HG02610 (cell line): ENCODE measurements around the gene PTGES2.
"Not testable (repeated sequence)": the region's sequence is repeated elsewhere in the genome, so short reads cannot be mapped to it uniquely, and the experiment has no call there.

Source experiments
- ATAC-seq: cut with Tn5 transposase; IDR thresholded peaks from one replicate; pipeline ENCODE4 v1.9.1; 2021; ENCODE audit warnings: mild to moderate bottlenecking, moderate library complexity; ENCODE audit not compliant: unreplicated experiment

PTGES2 gene

DNA sequence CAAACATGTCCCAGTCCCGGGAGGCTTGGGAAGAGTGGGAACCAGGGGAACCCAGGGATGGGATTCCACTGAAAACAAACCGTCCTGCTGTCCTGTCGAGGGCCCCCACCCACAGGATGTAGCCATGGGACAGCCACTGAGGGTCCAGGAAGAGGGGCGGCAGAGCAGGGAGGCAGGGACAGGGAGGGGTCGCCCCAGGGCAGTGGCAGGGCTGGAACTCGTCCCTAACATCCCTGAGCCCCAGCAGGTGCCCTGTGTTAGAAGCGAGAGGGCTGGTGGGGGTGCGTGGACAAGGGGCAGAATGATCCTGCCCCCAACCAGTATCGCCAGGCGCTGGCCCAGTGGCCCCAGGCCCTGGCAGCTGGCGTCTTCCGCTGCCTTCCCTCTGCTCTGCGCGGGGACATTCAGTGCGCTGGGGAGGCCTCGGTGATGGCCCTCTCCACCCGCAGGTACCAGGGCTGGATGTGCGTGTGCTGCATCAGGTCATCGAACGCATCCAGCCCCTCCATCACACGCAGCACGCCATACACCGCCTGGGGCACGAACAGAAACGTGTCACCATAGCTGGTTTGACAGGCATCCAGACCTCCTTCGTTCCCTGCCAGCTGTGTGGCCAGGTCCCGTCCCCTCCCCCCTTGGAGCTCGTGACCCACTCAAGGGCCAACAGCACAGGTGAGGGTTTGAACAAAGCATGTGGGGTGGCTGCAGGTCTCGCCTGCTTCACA lies 6.6 kb downstream of the PTGES2 start:
- no peak for ATAC-seq

- no peak for ATAC-seq
Observed at GRCh38 chr9:128120061-128120740, 7.3 kb downstream of the PTGES2 start.

GRCh38 chr9:128118971-128119665 lies 8.4 kb downstream of the PTGES2 start:
- no peak for ATAC-seq

- ATAC-seq = no peak
Observed at GRCh38 chr9:128118472-128118857, 9.1 kb downstream of the PTGES2 start.

DNA sequence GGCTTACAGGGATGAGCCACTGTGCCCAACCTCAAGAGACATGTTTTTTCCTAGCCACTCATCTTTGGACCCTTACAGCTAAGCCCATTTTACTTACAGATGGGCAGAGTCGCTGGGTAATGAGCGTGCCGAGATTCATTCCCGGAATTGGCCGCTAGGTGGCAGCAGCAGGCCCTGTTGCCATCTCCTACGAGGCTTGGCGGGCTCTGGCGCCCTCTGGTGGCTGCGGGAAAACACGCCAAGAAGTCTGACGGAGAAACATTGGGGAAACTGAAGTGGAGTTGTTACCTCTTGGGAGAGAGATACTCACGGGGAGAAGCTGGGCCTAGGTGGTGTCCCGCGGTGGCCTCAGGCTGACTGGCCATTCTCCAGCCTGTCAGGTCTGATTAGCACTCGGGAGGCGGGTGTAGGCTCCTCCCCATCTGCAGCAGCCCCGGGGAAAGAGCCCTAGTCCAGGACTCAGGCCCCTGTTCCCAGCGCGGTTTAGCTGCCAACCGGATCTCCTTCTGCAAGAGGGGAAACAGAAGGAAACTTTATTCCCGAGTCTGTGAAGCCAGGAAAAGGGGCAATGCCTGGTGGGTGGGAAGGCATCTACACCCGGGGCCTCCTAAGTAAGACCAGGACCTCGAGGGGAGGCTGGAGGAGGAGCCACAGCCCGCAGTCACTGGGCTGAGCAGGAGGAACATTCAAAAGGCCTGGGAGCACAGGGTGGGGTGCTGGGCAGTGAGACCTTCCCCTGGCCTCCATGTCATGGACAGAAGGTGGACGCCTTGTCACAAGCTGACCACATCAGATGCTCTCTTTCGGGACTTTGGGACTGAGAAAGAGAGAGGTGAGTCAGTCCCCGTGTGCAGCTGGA lies 9.7 kb downstream of the PTGES2 start:
- no peak for ATAC-seq

DNA sequence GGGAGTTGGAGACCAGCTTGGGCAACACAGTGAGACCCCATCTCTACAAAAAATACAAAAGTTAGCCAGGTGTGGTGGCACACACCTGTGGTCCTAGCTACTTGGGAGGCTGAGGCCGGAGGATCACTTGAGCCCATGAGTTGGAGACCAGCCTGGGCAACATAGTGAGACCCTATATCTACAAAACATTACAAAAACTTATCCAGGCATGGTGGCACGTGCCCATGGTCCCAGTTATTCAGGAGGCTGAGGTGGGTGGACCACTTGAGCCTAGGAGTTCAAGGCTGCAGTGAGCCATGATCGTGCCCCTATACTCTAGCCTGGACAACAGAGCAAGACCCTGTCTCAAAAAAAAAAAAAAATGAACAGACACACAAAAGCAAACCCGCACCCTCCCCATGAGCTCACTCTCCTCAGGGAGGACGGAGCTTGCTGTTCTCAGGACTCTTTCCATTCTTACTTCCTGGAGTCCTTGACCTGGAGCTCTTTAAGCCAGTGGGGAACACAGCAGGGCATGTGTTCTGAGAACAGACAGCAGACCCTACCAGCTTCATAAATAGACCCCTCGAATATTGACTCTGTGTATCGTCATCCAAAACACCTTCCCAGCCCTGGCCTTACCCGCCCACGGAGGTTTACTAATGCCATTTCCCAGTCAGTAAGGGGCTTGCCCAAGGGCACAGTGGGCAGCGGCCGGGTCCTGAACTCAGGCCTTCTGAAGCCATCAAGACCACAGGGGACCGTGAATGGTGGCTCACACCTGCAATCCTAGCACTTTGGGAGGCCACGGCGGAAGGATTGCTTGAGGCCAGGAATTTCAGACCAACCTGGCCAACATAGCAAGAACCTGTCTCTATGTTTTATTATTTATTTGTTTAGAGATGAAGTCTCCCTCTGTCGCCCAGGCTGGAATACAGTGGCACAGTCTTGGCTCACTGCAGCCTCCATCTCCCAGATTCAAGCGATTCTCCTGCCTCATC lies 11.1 kb downstream of the PTGES2 start:
- no peak for ATAC-seq

GRCh38 chr9:128115187-128116103 lies 12.1 kb downstream of the PTGES2 start:
- ATAC-seq = peak; percentile 62

GRCh38 chr9:128114326-128115186 lies 13.0 kb downstream of the PTGES2 start:
- ATAC-seq = no peak

- ATAC-seq = no peak
Observed at GRCh38 chr9:128113526-128114325, 13.8 kb downstream of the PTGES2 start.

DNA sequence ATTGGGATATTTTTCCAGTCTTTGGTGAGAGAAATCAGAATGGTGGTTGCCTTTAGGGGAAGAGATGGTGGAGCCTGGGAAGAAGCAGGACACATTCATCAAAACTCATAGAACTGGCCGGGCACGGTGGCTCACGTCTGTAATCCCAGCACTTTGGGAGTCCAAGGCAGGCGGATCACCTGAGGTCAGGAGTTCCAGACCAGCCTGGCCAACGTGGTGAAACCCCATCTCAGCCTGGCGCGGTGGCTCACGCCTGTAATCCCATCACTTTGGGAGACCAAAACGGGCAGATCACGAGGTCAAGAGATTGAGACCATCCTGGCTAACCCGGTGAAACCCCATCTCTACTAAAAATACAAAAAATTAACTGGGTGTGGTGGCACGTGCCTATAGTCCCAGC lies 15.8 kb downstream of the PTGES2 start:
- ATAC-seq = not testable (repeated sequence)

DNA sequence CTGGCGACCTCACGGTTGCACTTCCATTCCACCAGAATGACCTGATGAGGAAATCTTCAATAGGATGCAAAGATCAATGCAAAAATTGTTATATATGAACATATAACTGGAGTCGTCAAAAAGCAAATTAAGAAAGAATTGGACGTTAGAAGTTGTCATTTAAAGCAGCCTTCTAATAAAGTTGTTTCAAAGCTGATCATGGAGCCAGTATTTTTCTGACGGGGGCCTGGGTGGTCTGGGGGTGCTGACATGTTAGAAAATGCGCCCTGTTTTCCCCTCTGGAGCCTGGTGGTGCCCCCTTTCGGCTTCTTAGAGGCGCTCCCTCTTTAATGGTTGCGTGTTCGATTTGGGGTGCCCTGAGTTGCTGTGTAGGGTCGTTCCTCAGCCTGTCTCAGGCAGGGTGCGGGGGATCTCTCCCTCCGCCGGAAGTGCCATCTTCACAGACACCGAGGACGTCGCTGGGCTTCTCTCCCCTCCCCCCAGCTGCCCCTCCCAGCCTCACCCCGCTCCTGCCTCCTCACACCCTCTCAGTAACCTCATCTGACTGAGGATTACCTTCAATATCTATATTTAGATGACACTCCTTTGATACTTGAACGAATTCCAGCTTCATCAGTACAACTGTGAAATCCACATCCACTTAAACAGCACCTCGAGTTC lies 18.3 kb downstream of the PTGES2 start:
- ATAC-seq = no peak

- no peak for ATAC-seq
Observed at GRCh38 chr9:128108269-128109049, 19.1 kb downstream of the PTGES2 start.

DNA sequence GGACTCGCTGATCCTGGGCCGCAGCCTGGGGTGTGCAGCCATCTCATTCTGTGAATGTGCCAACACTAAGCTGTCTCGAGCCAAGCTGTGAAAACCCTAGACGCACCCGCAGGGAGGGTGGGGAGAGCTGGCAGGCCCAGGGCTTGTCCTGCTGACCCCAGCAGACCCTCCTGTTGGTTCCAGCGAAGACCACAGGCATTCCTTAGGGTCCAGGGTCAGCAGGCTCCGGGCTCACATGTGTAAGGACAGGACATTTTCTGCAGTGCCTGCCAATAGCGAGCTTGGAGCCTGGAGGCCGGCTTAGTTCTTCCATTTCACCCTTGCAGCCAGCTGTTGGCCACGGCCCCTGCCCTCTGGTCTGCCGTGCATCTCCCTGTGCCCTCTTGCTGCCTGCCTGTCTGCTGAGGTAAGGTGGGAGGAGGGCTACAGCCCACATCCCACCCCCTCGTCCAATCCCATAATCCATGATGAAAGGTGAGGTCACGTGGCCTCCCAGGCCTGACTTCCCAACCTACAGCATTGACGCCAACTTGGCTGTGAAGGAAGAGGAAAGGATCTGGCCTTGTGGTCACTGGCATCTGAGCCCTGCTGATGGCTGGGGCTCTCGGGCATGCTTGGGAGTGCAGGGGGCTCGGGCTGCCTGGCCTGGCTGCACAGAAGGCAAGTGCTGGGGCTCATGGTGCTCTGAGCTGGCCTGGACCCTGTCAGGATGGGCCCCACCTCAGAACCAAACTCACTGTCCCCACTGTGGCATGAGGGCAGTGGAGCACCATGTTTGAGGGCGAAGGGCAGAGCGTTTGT lies 19.9 kb downstream of the PTGES2 start:
- no peak for ATAC-seq

- no peak for ATAC-seq
Observed at GRCh38 chr9:128106940-128107467, 20.5 kb downstream of the PTGES2 start.
